Keratinocyte (primary cell): ENCODE data around the gene DUSP16. TPM values are rescaled to one million over a fixed set of nuclear protein-coding genes. Genes with fewer than 3 reads are reported as not detected.

ENCODE experiments used
- DNase-seq: peaks from one replicate; pipeline ENCODE4 v3.0.0-alpha.2; 2011; ENCODE audit warnings: low read depth, missing footprints, low spot score
- FAIRE-seq: peaks from 2 replicates; lab custom pipeline; 2011; peaks lifted over from hg19 to GRCh38; lab: Jason Lieb, UNC
- H2AFZ ChIP-seq: 2 replicates; pipeline ENCODE4 v1.6.0; 2012; ENCODE audit warnings: low read length, control low read depth, inconsistent platforms; ENCODE audit not compliant: control insufficient read depth
- H3K27ac ChIP-seq: 2 replicates; pipeline ENCODE4 v1.5.1; 2011; ENCODE audit warnings: low read length; ENCODE audit not compliant: control insufficient read depth, insufficient read depth
- H3K27me3 ChIP-seq: 3 replicates; pipeline ENCODE4 v1.6.0; 2011; ENCODE audit warnings: low read length; ENCODE audit not compliant: control insufficient read depth, insufficient read depth; ENCODE audit errors: extremely low read depth
- H3K36me3 ChIP-seq, 2 experiments: 2 replicates in 1 of 2; 3 replicates in 1 of 2; pipeline ENCODE4 v1.5.1; 2011; ENCODE audit warnings: low read length in 2 of 2, mild to moderate bottlenecking in 1 of 2; ENCODE audit not compliant: control insufficient read depth in 2 of 2, insufficient read depth in 2 of 2; ENCODE audit errors: extremely low read depth in 1 of 2
- H3K4me1 ChIP-seq: 3 replicates; pipeline ENCODE4 v1.5.1; 2011; ENCODE audit warnings: low read length; ENCODE audit not compliant: control insufficient read depth, insufficient read depth; ENCODE audit errors: extremely low read depth
- H3K4me2 ChIP-seq: 3 replicates; pipeline ENCODE4 v1.6.0; 2011; ENCODE audit warnings: low read depth, low read length; ENCODE audit not compliant: control insufficient read depth, insufficient read depth; ENCODE audit errors: extremely low read depth
- H3K4me3 ChIP-seq, 3 experiments: fragments of 200-600 bp in 1 of 3; sonication (generic) in 1 of 3; 2 replicates in 2 of 3; 3 replicates in 1 of 3; pipeline ENCODE4 v1.5.1; 2011 to 2016; ENCODE audit warnings: low read length in 3 of 3, mild to moderate bottlenecking in 3 of 3, control low read depth in 2 of 3, inconsistent platforms in 1 of 3, low read depth in 1 of 3, mixed read lengths in 1 of 3, mixed run types in 1 of 3, moderate library complexity in 1 of 3; ENCODE audit not compliant: control insufficient read depth in 2 of 3, insufficient read depth in 2 of 3; ENCODE audit errors: extremely low read depth in 1 of 3
- H3K79me2 ChIP-seq: 2 replicates; pipeline ENCODE4 v1.6.0; 2012; ENCODE audit warnings: low read length; ENCODE audit not compliant: control insufficient read depth, insufficient read depth
- H3K9ac ChIP-seq: 3 replicates; pipeline ENCODE4 v1.6.0; 2011; ENCODE audit warnings: low read length; ENCODE audit not compliant: control insufficient read depth, insufficient read depth; ENCODE audit errors: extremely low read depth
- H3K9me1 ChIP-seq: 3 replicates; pipeline ENCODE4 v1.6.0; 2011; ENCODE audit warnings: low read length; ENCODE audit not compliant: control insufficient read depth, insufficient read depth; ENCODE audit errors: extremely low read depth
- H3K9me3 ChIP-seq: 2 replicates; pipeline ENCODE4 v1.5.1; 2012; ENCODE audit warnings: low read depth, low read length; ENCODE audit not compliant: control insufficient read depth
- H4K20me1 ChIP-seq: 3 replicates; pipeline ENCODE4 v1.6.0; 2011; ENCODE audit warnings: low read length; ENCODE audit not compliant: control insufficient read depth, insufficient read depth; ENCODE audit errors: extremely low read depth
- EZH2 ChIP-seq: IDR thresholded peaks from one replicate; pipeline ENCODE4 v1.6.1; 2012; ENCODE audit warnings: inconsistent platforms, mild to moderate bottlenecking, low read length, moderate library complexity
- dilution Hi-C: fragments of 300-500 bp; cut with MboI; formaldehyde crosslinking; loops from one replicate; pipeline ENCODE4 v1.7.0; 2020; ENCODE audit warnings: low sequenced_read_pairs; ENCODE audit not compliant: extremely low pct_ligation_motif_present
- polyA plus RNA-seq, 5 experiments: library from polyadenylated mRNA; depleted of rRNA in 3 of 5; stranded (reverse) in 3 of 5; stranded (forward) in 1 of 5; unstranded in 1 of 5; fragments of >200 nt; gene quantifications; 1 replicate in 1 of 5; 2 replicates in 3 of 5; 3 replicates in 1 of 5; pipeline versions ENCODE4 v1.2.1 to v1.2.3, GENCODE V29; 2011 to 2012; ENCODE audit warnings: missing spikeins in 2 of 5, low read depth in 1 of 5, low replicate concordance in 1 of 5
- TF ChIP-seq, protein P1 (sequence below), 3 experiments: IDR thresholded peaks in 1 of 3; conservative IDR thresholded peaks in 1 of 3; optimal IDR thresholded peaks in 1 of 3; 2 replicates in 2 of 3; 3 replicates in 1 of 3; pipeline versions ENCODE3 to v1.5.1; 2011; ENCODE audit warnings: low read length in 3 of 3, mild to moderate bottlenecking in 3 of 3, moderate library complexity in 2 of 3, control low read depth in 1 of 3, inconsistent platforms in 1 of 3; ENCODE audit not compliant: insufficient read depth in 2 of 3; ENCODE audit errors: extremely low read depth in 1 of 3

The DUSP16 gene
- polyA plus RNA-seq, 1 donor (not counting 4 experiments of a cell fraction or from before 2014, with no cell fraction given), result 9.3 TPM

DNA sequence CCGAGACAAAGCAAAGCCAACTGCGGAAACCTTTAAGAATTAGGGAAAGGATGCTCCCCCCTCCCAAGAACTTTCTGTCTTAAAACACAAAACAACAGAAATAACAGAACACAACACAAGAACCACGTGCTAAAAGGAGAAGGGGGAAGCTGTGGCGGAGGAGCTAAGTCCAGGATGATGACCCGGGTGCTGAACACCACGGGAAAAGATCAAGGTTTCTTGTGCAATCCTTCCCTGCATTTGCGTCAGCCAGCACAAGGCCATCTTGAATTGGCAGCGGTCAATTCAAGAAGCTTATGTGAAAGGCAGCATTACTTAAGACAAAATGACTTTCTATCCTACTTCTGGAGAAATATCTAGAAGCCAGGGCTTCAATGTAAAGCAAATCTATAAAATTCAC lies 38.0 kb upstream of the DUSP16 start:
- Histone ChIP-seq H2AFZ (peak overlapping the region; percentile 4), H3K27me3 (no peaks in the 10 kb centered on the region), H3K4me3 (no peak overlapping the region), H4K20me1 (no peaks in the 10 kb centered on the region), H3K9ac (no peak overlapping the region), H3K4me2 (no peak overlapping the region), H3K9me1 (no peaks in the 10 kb centered on the region), H3K9me3 (no peaks in the 10 kb centered on the region), H3K4me1 (peaks cover 12% of the 10 kb centered on the region), H3K27ac (no peak overlapping the region), H3K36me3 (no peaks in the 10 kb centered on the region), H3K79me2 (no peaks in the 10 kb centered on the region)
- FAIRE-seq (no peak), DNase-seq (no peak)
- dilution Hi-C loops, result no loop called here
- TF ChIP-seq, protein P1, sequence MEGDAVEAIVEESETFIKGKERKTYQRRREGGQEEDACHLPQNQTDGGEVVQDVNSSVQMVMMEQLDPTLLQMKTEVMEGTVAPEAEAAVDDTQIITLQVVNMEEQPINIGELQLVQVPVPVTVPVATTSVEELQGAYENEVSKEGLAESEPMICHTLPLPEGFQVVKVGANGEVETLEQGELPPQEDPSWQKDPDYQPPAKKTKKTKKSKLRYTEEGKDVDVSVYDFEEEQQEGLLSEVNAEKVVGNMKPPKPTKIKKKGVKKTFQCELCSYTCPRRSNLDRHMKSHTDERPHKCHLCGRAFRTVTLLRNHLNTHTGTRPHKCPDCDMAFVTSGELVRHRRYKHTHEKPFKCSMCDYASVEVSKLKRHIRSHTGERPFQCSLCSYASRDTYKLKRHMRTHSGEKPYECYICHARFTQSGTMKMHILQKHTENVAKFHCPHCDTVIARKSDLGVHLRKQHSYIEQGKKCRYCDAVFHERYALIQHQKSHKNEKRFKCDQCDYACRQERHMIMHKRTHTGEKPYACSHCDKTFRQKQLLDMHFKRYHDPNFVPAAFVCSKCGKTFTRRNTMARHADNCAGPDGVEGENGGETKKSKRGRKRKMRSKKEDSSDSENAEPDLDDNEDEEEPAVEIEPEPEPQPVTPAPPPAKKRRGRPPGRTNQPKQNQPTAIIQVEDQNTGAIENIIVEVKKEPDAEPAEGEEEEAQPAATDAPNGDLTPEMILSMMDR (optimal IDR thresholded peaks at IDR 0.05 in 1 of 3, IDR thresholded peaks at IDR 0.05 in 1 of 3, conservative IDR thresholded peaks at IDR 0.05 in 1 of 3; ENCODE audit: extremely low read depth in 1 of 3, insufficient read depth in 2 of 3, low read length in 3 of 3), result no peak
- TF ChIP-seq EZH2, result no peak

DNA sequence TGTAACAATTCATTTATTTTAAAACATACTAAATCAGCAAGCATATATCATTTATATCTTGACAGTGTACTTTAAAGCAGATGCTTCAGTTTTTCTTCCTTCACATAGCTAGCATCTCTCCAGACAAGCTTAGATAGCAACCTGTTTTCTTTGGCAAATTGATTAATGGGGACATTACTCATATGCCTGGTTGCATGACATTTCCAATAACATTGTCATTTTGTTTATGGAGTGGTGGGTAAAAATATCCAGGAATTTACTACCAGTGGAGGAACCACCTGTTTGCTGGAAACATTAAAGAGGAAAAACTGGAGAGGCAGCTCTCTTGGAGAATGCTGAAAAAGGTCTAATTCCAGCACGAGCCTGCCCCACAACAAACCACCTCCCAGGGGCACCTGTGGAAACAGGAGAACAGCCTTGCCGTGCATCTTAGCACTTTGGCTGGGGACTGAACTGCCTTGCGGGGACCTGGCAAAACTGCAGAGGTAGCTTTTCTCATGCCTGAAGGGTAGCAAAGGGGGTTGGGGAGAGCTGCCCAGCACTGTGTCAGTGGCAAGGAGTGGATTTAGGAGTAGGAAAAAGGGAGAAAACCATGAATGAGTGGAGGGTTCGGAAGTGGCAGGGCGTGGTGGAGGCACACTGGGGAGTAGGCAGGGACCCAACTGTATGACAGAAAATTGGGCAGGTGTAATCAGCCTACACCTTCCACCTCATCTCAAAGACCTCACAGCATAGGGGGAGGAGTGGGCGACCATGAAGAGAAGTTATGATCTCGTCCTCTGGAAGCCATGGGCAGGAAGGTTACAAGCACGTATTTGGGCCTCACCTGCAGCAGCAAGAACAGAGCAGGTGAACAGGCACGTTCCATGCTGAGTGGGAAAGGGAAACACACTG lies 37.3 kb upstream of the DUSP16 start:
- peak overlapping the region; percentile 51 for H2AFZ ChIP-seq
- no peaks in the 10 kb centered on the region for H3K79me2 ChIP-seq
- H3K9me3 ChIP-seq, result no peaks in the 10 kb centered on the region
- no peak overlapping the region for H3K4me2 ChIP-seq
- no peaks in the 10 kb centered on the region for H3K9me1 ChIP-seq
- FAIRE-seq, result no peak
- H3K9ac ChIP-seq, result no peak overlapping the region
- H3K27ac ChIP-seq, result no peak overlapping the region
- H3K4me1 ChIP-seq, result peaks cover 7% of the 10 kb centered on the region
- no peak for TF ChIP-seq EZH2
- TF ChIP-seq, protein P1 (optimal IDR thresholded peaks at IDR 0.05 in 1 of 3, IDR thresholded peaks at IDR 0.05 in 1 of 3, conservative IDR thresholded peaks at IDR 0.05 in 1 of 3; ENCODE audit: extremely low read depth in 1 of 3, insufficient read depth in 2 of 3, low read length in 3 of 3), result no peak
- no peak for DNase-seq
- H3K36me3 ChIP-seq, result no peaks in the 10 kb centered on the region
- no peak overlapping the region for H3K4me3 ChIP-seq
- no peaks in the 10 kb centered on the region for H4K20me1 ChIP-seq
- dilution Hi-C loops, result no loop called here
- no peaks in the 10 kb centered on the region for H3K27me3 ChIP-seq
